Measurements from ENCODE around the gene MGRN1.
A peak's percentile ranks its signal among the peaks of the same experiment; 100 is the strongest.

MGRN1 gene

GRCh38 chr16:4694642-4695451 is 70.2 kb downstream of the MGRN1 start:
- TF ChIP-seq SIN3A (IDR thresholded peaks at IDR 0.05; ENCODE audit: borderline replicate concordance, insufficient read depth, low read length) = no peak
- TF ChIP-seq TAF1 (IDR thresholded peaks at IDR 0.05; ENCODE audit: borderline replicate concordance, insufficient read depth, low read length) = no peak
- TF ChIP-seq POLR2AphosphoS5 (IDR thresholded peaks at IDR 0.05; ENCODE audit: low read depth, low read length) = 0 out of 2 replicates have a peak, but pooled peaks have one; percentile 31
- no peak for TF ChIP-seq FOXP2 (optimal IDR thresholded peaks at IDR 0.05; ENCODE audit: borderline replicate concordance, extremely low read depth, extremely low read length, insufficient read depth)
- TF ChIP-seq REST (IDR thresholded peaks at IDR 0.05; ENCODE audit: insufficient read depth in 1 of 2, low read depth in 2 of 2, low read length in 2 of 2) = no peak

GRCh38 chr16:4695473-4696171 is 71.0 kb downstream of the MGRN1 start:
- TF ChIP-seq FOXP2 (optimal IDR thresholded peaks at IDR 0.05; ENCODE audit: borderline replicate concordance, extremely low read depth, extremely low read length, insufficient read depth) (no peak), TAF1 (IDR thresholded peaks at IDR 0.05; ENCODE audit: borderline replicate concordance, insufficient read depth, low read length) (no peak), REST (IDR thresholded peaks at IDR 0.05; ENCODE audit: insufficient read depth in 1 of 2, low read depth in 2 of 2, low read length in 2 of 2) (no peak), SIN3A (IDR thresholded peaks at IDR 0.05; ENCODE audit: borderline replicate concordance, insufficient read depth, low read length) (no peak), POLR2AphosphoS5 (IDR thresholded peaks at IDR 0.05; ENCODE audit: low read depth, low read length) (no peak; the same call in 1 of the 2 replicates)

GRCh38 chr16:4696172-4696904 is 71.7 kb downstream of the MGRN1 start:
- no peak for TF ChIP-seq SIN3A (IDR thresholded peaks at IDR 0.05; ENCODE audit: borderline replicate concordance, insufficient read depth, low read length)
- TF ChIP-seq POLR2AphosphoS5 (IDR thresholded peaks at IDR 0.05; ENCODE audit: low read depth, low read length) = no peak
- TF ChIP-seq FOXP2 (optimal IDR thresholded peaks at IDR 0.05; ENCODE audit: borderline replicate concordance, extremely low read depth, extremely low read length, insufficient read depth) = no peak
- no peak for TF ChIP-seq TAF1 (IDR thresholded peaks at IDR 0.05; ENCODE audit: borderline replicate concordance, insufficient read depth, low read length)
- TF ChIP-seq REST (IDR thresholded peaks at IDR 0.05; ENCODE audit: insufficient read depth in 1 of 2, low read depth in 2 of 2, low read length in 2 of 2) = no peak

- no peak for TF ChIP-seq SIN3A (IDR thresholded peaks at IDR 0.05; ENCODE audit: borderline replicate concordance, insufficient read depth, low read length)
- peak; percentile 11; the same call in 1 of the 2 replicates for TF ChIP-seq POLR2AphosphoS5 (IDR thresholded peaks at IDR 0.05; ENCODE audit: low read depth, low read length)
These were observed 72.5 kb downstream of the MGRN1 start for GRCh38 chr16:4696905-4697847.
